Nephron progenitor cell (in vitro differentiated cells): ENCODE measurements around the gene CABP4.

Experiments used
- DNase-seq: peaks from one replicate; pipeline ENCODE4 v3.0.0; 2021
- H3K27ac Mint-ChIP-seq: 2 replicates; pipeline ENCODE4 v1.8.0; 2021; ENCODE audit warnings: mild to moderate bottlenecking, moderate library complexity, mixed read lengths
- H3K27me3 Mint-ChIP-seq: 2 replicates; pipeline ENCODE4 v1.8.0; 2021; ENCODE audit warnings: mild to moderate bottlenecking, low read depth, mixed read lengths; ENCODE audit not compliant: poor library complexity
- H3K36me3 Mint-ChIP-seq: 2 replicates; pipeline ENCODE4 v1.8.0; 2021; ENCODE audit warnings: low read depth, mixed read lengths
- H3K4me1 Mint-ChIP-seq: 2 replicates; pipeline ENCODE4 v1.8.0; 2021; ENCODE audit warnings: mixed read lengths
- H3K4me3 Mint-ChIP-seq: 2 replicates; pipeline ENCODE4 v1.8.0; 2021; ENCODE audit warnings: mild to moderate bottlenecking, moderate library complexity, mixed read lengths
- H3K9me3 Mint-ChIP-seq: 2 replicates; pipeline ENCODE4 v1.8.0; 2021; ENCODE audit warnings: mild to moderate bottlenecking, moderate library complexity, mixed read lengths
- CTCF ChIP-seq: fragments of 200-600 bp; sonication (generic); IDR thresholded peaks from 2 replicates; pipeline ENCODE4 v1.5.0; 2021; ENCODE audit warnings: antibody characterized with exemption

The CABP4 gene

GRCh38 chr11:67507864-67508485 lies 52.8 kb downstream of the CABP4 start, which contains the start of gene CDK2AP2:
CDK2AP2 (minus strand) TSS chr11:67508162; CDS start chr11:67508082, 80 bp downstream.
- no peaks in the 10 kb centered on the region for H3K9me3 Mint-ChIP-seq
- TF ChIP-seq CTCF = no peak
- peak; percentile 99 for DNase-seq
- peak within 1 kb of the TSS; percentile 86 for H3K4me3 Mint-ChIP-seq
- no peaks in the 10 kb centered on the region for H3K36me3 Mint-ChIP-seq
- H3K27ac Mint-ChIP-seq = peak within 1 kb of the TSS; percentile 85
- peaks cover 36% of the 10 kb centered on the region for H3K27me3 Mint-ChIP-seq
- peaks cover 50% of the 10 kb centered on the region for H3K4me1 Mint-ChIP-seq

- H3K27me3 Mint-ChIP-seq = peaks cover 40% of the 10 kb centered on the region
- DNase-seq = peak; percentile 99
- H3K4me3 Mint-ChIP-seq = peak overlapping the region; percentile 86
- no peak for TF ChIP-seq CTCF
- H3K36me3 Mint-ChIP-seq = no peaks in the 10 kb centered on the region
- no peaks in the 10 kb centered on the region for H3K9me3 Mint-ChIP-seq
- H3K4me1 Mint-ChIP-seq = peaks cover 44% of the 10 kb centered on the region
- H3K27ac Mint-ChIP-seq = peak overlapping the region; percentile 83
Observed at GRCh38 chr11:67508486-67509121, 53.5 kb downstream of the CABP4 start.

GRCh38 chr11:67510023-67510345 lies 54.8 kb downstream of the CABP4 start:
- Mint-ChIP-seq H3K36me3 (no peaks in the 10 kb centered on the region), H3K4me3 (peak overlapping the region; percentile 86), H3K9me3 (no peaks in the 10 kb centered on the region), H3K27me3 (peaks cover 53% of the 10 kb centered on the region), H3K4me1 (peaks cover 42% of the 10 kb centered on the region), H3K27ac (no peak overlapping the region)
- DNase-seq = no peak
- TF ChIP-seq CTCF = no peak
